Neural cell (in vitro differentiated cells): ENCODE data around the gene DPY19L2.
"Not testable (repeated sequence)": the region's sequence is repeated elsewhere in the genome, so short reads cannot be mapped to it uniquely, and the experiment has no call there.

Experiments
- EZH2 ChIP-seq: fragments of 200-600, 300-800 bp; shearing (Covaris generic), sonication (generic); IDR thresholded peaks from 2 replicates; pipeline ENCODE4 v1.6.1; 2014; ENCODE audit warnings: antibody characterized with exemption, low read length, borderline replicate concordance, mild to moderate bottlenecking; ENCODE audit not compliant: insufficient read depth, poor library complexity, severe bottlenecking
- TF ChIP-seq, protein P1 (sequence below): fragments of 450-650 bp; IDR thresholded peaks from 2 replicates; pipeline ENCODE4 v1.5.1; 2014; ENCODE audit warnings: antibody characterized with exemption, mild to moderate bottlenecking, moderate library complexity; ENCODE audit not compliant: poor library complexity, severe bottlenecking

DNA sequence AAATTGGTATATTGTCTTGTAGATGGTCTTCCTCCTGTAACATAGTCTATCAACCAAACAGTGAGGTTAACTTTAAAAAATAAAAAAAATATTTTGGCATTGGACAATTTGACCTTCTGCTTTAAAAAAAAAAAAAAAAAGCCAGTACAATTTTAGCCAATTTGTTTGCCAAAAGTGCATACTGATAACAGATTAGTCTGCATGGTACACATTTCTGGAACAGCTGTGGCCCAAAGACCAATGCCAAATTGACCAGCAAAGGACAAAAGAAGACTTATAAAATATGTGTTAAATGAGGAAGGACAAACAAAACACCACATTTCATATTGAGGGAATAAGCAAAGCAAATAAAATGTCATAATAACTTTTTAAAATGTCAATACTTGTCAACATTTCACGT, 20.8 kb upstream of the DPY19L2 start:
- TF ChIP-seq, protein P1, sequence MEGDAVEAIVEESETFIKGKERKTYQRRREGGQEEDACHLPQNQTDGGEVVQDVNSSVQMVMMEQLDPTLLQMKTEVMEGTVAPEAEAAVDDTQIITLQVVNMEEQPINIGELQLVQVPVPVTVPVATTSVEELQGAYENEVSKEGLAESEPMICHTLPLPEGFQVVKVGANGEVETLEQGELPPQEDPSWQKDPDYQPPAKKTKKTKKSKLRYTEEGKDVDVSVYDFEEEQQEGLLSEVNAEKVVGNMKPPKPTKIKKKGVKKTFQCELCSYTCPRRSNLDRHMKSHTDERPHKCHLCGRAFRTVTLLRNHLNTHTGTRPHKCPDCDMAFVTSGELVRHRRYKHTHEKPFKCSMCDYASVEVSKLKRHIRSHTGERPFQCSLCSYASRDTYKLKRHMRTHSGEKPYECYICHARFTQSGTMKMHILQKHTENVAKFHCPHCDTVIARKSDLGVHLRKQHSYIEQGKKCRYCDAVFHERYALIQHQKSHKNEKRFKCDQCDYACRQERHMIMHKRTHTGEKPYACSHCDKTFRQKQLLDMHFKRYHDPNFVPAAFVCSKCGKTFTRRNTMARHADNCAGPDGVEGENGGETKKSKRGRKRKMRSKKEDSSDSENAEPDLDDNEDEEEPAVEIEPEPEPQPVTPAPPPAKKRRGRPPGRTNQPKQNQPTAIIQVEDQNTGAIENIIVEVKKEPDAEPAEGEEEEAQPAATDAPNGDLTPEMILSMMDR = not testable (repeated sequence)
- TF ChIP-seq EZH2 = not testable (repeated sequence)
